ENCODE data around the gene RGP1. TPM values are rescaled to one million over a fixed set of nuclear protein-coding genes. Genes with fewer than 3 reads are reported as not detected.
A peak's percentile ranks its signal among the peaks of the same experiment; 100 is the strongest.

The RGP1 gene, protein sequence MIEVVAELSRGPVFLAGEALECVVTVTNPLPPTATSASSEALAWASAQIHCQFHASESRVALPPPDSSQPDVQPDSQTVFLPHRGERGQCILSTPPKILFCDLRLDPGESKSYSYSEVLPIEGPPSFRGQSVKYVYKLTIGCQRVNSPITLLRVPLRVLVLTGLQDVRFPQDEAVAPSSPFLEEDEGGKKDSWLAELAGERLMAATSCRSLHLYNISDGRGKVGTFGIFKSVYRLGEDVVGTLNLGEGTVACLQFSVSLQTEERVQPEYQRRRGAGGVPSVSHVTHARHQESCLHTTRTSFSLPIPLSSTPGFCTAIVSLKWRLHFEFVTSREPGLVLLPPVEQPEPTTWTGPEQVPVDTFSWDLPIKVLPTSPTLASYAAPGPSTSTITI
- total RNA-seq (ENCODE audit: insufficient read depth, low replicate concordance): 7.0 TPM

- DNase-seq (ENCODE audit: low spot score): peak; percentile 81
Measured at GRCh38 chr9:35748858-35749514, at the start of gene RGP1, which contains the start of gene GBA2. Gene RGP1, plus strand, starts transcription at chr9:35749287. Its CDS starts 469 bp downstream, at chr9:35749756. Gene GBA2, minus strand, starts transcription at chr9:35749228. Its CDS starts 524 bp downstream, at chr9:35748704.

- DNase-seq (ENCODE audit: low spot score): no peak
Measured at GRCh38 chr9:35700031-35700430, 49.1 kb upstream of the RGP1 start.

GRCh38 chr9:35700942-35701341 lies 48.1 kb upstream of the RGP1 start:
- no peak for DNase-seq (ENCODE audit: low spot score)

DNA sequence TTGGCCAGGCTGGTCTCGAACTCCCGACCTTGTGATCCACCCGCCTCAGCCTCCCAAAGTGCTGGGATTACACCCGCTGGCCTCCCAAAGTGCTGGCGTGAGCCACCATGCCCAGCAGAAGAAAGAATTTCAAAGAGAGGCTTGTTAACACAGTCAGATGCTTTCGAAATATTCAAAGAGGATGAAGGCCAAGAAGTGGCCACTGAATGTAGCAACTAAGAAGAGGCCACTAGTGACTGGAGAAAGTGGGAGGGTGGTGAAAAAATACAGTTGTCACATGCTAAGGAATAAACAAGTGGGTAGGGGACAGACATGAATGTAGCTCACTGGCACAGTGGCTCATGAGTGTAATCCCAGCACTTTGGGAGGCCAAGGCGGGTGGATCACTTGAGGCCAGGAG lies 46.4 kb upstream of the RGP1 start:
- DNase-seq (ENCODE audit: low spot score): no peak

GRCh38 chr9:35703906-35704672 lies 45.0 kb upstream of the RGP1 start:
- no peak for DNase-seq (ENCODE audit: low spot score)

DNA sequence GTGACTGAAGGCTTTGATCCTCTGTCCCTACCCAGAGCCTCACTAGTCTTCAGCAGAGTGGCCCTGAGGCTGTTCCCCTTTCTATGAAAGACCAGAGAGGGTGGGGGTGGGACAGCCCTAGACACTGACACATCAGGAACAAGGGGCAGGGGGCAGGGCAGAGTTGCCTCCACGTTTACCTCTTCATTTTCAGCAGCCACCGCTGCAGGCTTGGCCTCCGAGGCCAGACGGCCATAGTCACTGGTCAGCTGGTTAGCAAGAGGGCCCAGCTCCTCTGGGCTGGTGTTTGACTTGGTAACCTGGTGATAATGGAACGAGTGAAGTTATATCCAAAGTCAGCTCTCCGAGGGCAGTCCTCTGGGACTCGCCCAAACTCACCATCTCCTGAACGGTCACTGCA lies 43.7 kb upstream of the RGP1 start:
- no peak for DNase-seq (ENCODE audit: low spot score)

DNA sequence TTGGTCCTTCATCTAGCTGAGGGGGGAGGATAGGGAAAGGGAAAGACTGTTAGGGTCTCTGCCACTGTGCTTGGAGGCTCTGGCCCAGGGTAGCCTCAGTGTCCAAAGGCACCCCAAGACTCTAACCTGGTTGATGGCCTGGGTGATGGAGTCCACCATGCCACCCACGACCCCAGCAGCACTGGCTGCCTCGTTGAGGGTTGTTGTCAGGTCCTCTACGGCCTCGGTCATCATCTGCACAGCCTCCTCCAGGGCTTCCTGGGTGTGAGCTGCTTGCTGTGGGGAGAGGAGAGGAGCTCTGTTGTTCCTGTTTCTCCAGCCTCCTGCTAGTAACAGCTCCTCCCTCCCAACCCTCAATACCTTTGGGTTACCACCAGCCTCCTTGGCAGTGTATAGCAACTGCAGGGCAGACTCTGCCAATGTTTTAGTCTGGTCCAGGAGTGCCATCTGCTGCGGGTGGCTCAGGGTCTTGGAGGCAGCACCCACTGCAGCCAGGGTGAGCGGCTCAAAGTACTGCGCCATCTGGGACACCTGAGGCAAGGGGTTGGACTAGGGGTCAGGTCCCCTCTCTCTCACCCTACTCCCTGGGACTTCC lies 43.2 kb upstream of the RGP1 start:
- no peak for DNase-seq (ENCODE audit: low spot score)

DNA sequence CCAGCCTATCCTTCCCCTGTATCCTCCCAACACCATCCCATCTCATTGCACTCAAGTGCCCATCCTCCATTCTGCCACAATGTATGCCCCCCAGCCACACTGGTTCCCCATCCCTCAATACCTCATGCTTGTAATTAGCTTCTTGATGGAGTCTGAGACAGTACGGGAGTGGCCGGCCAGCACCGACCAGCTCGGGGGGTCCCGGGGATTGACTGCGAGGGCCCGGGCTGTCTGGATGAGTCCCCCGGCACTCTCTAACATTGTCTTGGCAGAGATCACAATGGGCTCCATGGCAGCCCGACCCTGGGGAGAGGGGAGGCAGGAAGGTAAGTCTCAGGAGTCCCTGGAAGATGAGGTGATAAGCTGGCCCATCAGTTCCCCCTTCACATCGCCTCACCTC lies 42.1 kb upstream of the RGP1 start:
- no peak for DNase-seq (ENCODE audit: low spot score)

- no peak for DNase-seq (ENCODE audit: low spot score)
Measured at GRCh38 chr9:35708146-35708545, 40.9 kb upstream of the RGP1 start.

- no peak for DNase-seq (ENCODE audit: low spot score)
Measured at GRCh38 chr9:35710818-35711500, 38.1 kb upstream of the RGP1 start.

DNA sequence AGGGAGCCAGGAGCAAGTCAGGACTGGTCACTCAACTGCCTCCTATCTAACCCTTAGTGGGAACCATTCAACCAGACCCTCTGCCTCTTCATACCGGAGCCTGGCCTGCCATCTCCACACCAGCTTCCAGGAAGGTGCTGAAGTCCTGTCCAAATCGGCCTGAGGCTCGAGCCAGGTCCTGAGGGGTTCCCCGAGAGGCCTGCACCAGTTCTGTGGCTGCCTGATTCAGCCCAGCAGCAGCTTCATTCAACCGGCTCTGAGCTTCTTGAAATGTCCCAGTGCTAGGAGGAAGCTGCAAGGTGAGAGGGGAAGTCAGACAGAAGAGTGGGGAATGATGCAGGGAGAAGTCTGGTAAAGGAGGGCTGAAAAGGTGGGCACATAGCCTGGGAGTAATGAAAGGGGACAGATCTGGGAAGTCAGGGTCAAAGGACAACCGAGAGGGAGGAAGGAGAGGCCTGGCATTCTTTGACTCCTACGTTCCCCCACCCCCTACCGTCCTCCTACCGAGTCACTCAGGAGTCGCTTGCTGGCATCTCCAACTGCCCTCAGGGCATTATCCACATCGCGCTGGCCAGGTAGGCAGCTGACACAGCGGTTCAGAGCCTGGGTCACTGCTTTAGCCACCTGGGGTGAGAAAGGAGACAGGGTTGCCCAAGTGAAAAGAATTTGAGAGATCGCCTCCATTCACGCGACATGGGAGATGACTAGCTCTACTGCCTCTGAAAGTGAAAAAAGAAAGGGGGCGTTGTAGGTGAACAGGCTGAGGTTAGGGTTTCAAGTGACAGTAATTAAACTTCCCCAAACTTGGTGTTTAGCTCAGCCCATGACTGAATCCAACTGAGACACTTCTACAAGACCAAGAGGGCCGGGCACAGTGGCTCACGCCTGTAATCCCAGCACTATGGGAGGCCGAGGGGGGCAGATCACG lies 37.3 kb upstream of the RGP1 start:
- no peak for DNase-seq (ENCODE audit: low spot score)

DNA sequence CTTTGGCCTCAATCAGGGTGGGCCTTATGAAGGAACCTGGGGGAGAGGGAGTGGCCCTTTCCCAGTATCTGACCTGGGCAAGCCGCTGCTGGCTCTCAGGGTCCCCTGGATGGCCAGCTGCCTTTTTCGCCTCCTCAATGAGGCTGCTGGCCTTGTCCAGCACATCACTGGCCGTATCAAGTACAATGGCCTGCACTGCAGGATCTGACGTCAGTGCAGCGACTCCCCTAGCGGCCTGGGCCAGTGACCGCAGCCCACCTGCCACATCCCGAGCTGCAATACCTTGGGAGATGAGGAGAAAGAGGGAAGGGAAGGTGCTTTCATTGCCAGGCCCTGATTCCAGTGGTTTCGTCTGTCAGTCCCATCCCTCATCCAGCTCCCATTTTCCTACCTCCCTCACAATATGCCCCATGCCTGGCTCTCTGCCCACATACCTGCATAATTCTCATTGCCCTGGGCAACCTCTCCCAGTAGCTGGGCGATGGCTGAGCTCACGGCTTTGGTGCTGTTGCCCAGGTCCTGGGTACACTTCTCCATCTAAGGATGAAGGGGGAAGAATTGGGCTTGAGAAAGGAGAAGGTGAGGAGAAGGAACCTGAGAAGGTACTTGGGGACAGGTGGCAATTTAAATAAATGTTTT lies 36.2 kb upstream of the RGP1 start:
- DNase-seq (ENCODE audit: low spot score): no peak

DNA sequence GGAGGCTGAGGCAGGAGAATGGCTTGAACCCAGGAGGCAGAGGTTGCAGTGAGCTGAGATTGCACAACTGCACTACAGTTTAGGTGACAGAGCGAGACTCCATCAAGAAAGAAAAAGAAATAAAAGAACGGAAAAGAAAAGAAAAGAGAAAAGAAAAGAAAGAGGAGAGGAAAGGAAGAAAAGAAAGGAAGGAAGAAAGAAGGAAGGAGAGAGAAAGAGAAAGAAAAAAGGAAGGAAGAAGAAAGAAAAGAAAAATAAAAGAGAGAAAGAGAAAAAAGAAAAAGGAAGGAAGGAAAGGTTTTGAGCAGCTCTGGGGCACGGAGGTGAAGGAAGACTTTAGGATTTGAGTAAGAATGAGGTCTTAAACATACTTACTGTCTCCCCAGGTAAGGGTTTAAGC lies 35.5 kb upstream of the RGP1 start:
- no peak for DNase-seq (ENCODE audit: low spot score)

GRCh38 chr9:35714123-35714522 lies 35.0 kb upstream of the RGP1 start:
- DNase-seq (ENCODE audit: low spot score): no peak

DNA sequence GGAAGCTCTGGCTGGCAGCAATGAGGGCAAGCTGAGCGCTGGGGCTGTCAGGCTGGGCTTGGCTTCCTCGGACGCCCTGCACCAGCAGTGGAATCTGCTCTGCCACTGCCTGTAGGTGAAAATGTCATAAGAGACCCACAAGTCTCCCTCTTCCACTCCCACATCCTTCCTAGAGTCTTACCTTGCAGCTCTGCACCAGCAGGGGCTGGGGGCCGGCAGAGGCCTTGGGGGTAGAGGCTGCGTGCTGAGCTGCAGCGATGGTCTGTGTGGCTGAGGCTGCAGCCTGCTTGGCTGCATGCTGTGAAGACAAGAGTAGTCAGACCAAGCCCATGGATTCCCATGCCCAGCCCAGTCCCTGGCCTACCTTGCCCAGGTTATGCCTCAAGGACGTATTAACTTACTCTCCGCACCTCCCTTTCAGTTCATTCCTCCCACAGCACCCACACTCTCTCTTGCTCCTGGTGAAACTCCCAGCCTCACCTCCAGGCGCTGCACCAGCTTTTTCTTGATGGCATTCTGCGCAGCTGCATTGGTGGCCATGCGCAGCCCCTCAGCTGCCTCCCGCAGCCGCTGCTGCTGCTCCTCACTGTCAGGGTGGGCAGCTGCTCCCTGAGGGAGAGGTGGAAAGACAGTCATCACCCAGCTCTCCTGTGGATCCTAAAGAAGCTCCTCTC lies 34.4 kb upstream of the RGP1 start:
- no peak for DNase-seq (ENCODE audit: low spot score)

- no peak for DNase-seq (ENCODE audit: low spot score)
Measured at GRCh38 chr9:35716230-35716629, 32.9 kb upstream of the RGP1 start.

- no peak for DNase-seq (ENCODE audit: low spot score)
Measured at GRCh38 chr9:35717132-35717870, 31.8 kb upstream of the RGP1 start.

- DNase-seq (ENCODE audit: low spot score): no peak
Measured at GRCh38 chr9:35718721-35719511, 30.2 kb upstream of the RGP1 start.
